ENCODE data around the gene SPAG7. TPM values are rescaled to one million over a fixed set of nuclear protein-coding genes. Genes with fewer than 3 reads are reported as not detected.

The SPAG7 gene
- total and polyA plus RNA-seq, 7 donors = 42.6 to 84.5 (median 73.9) TPM

DNA sequence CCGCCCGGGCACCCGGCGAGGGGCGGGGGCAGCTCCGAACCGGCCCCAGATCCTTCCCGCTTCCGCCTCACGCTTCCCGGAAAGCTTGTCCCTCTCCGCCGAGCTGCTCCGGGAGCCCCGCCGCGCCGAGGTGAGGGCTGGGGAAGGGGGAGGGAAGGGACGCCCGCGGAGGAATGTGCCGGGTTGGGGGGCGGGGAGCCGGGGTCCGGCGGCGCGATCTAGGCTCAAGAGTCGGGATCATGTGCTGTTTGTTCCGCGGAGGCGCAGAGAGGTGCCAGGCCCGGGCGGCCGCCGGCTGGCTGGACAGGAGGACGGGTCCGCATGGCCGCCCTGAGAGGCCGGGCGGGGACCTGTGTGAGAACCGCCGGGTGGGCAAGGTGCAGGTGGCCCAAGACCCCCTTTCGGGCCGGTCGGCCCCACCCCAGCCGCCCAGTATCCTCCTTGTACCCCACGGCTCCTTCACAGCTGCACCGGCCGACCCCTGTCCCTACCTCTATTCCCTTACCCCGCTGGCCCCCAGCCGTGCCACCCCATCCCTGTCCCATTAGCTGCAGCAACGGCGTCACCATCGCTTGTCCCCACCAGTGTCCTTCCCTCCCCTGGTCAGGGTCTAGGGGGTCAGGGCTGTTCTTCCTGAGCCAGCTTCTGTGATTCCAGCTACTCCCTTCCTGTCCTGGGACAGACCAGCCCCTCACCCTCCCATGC, 30.6 kb upstream of the SPAG7 start:
- Histone ChIP-seq H3K4me1 (peaks cover 0 to 34% (median 31%) of the 10 kb centered on the region in 4 donors), H3K27ac (peak overlapping the region; percentile 96 to 97 (median 96)), H3K27me3 (no peaks in the 10 kb centered on the region), H3K4me3 (peak overlapping the region; percentile 90 to 99 (median 98)), H3K36me3 (peaks cover 12 to 26% (median 23%) of the 10 kb centered on the region in 4 donors), H3K9me3 (no peaks in the 10 kb centered on the region)
- intact Hi-C loops (cut with DNase I) = loop anchor here (2.0 kb wide), 1 partner anchor 33 kb away; no protein-coding TSS in a partner anchor
- TF ChIP-seq POLR2A (IDR thresholded peaks at IDR 0.05) (no peak), POLR2AphosphoS5 (IDR thresholded peaks at IDR 0.05) (peak in 1 of 4 donors; percentile 2), EP300 (IDR thresholded peaks at IDR 0.05) (no peak)
- TF ChIP-seq, protein P1, sequence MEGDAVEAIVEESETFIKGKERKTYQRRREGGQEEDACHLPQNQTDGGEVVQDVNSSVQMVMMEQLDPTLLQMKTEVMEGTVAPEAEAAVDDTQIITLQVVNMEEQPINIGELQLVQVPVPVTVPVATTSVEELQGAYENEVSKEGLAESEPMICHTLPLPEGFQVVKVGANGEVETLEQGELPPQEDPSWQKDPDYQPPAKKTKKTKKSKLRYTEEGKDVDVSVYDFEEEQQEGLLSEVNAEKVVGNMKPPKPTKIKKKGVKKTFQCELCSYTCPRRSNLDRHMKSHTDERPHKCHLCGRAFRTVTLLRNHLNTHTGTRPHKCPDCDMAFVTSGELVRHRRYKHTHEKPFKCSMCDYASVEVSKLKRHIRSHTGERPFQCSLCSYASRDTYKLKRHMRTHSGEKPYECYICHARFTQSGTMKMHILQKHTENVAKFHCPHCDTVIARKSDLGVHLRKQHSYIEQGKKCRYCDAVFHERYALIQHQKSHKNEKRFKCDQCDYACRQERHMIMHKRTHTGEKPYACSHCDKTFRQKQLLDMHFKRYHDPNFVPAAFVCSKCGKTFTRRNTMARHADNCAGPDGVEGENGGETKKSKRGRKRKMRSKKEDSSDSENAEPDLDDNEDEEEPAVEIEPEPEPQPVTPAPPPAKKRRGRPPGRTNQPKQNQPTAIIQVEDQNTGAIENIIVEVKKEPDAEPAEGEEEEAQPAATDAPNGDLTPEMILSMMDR (IDR thresholded peaks at IDR 0.05) = no peak
- DNase-seq = peak; percentile 83
- 1 to 2% methylated on average over 55 of the region's 55 CpGs for WGBS, 2 donors

DNA sequence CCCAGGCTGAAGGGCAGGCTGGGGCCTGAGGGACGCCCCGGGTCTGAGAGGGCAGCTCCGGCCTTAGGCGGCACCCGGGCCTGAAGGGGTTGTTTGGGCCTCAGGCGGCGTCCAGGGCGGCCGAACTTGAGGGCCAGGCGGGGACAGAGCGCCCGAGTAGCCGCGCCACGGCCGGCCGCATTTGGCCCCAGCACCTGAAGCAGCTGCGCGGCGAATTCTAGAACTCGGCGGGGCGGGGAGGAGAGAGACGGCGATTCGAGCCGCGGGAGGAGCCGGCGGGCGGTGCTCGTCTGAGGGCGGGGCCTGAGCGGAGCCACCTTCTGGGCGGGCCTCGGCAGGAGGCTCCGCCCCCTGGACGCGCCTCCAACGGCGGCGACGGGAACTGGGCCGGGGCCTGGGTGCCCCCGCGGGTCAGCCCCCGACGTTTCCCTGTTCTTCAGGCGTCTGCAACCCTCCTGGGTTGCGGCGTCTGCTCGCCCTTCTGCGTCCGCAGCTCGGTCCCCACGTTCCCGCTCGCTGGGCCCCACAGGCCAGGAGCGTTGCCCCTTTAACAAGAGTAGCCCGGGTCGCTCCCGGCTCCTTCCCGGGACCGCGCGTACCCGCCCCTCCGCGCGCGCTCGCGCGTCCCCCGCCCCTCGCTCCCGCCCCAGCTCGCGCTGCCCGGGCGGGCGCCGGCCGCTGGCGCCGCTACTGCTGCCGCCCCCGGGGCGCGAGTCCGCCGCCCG, 29.8 kb upstream of the SPAG7 start, which contains the start of the genes INCA1 and KIF1C:
INCA1 (minus strand) TSS at position 221 of the 725 bp plus-strand sequence. CDS start 3,085 bp downstream, outside the sequence.
KIF1C (plus strand) TSS at position 649 of the 725 bp plus-strand sequence. CDS start 2,297 bp downstream, outside the sequence.
- intact Hi-C loops (cut with DNase I) = loop anchor here (2.0 kb wide), 1 partner anchor 33 kb away; no protein-coding TSS in a partner anchor
- H3K27ac ChIP-seq = peak within 1 kb of the TSS; percentile 96 to 97 (median 96)
- H3K4me3 ChIP-seq = peak within 1 kb of the TSS; percentile 90 to 99 (median 98)
- DNase-seq = peak; percentile 97
- H3K36me3 ChIP-seq = peaks cover 7 to 19% (median 16%) of the 10 kb centered on the region in 4 donors
- 1% methylated on average over 93 of the region's 93 CpGs for WGBS, 2 donors
- TF ChIP-seq EP300 (IDR thresholded peaks at IDR 0.05) = no peak
- peak; percentile 80 to 94 (median 90) for TF ChIP-seq POLR2AphosphoS5 (IDR thresholded peaks at IDR 0.05)
- peak; percentile 73 to 78 for TF ChIP-seq POLR2A (IDR thresholded peaks at IDR 0.05)
- TF ChIP-seq, protein P1 (IDR thresholded peaks at IDR 0.05) = peak in 2 of 4 experiments; percentile 24 to 34
- H3K9me3 ChIP-seq = no peaks in the 10 kb centered on the region
- peaks cover 0 to 34% (median 31%) of the 10 kb centered on the region in 4 donors for H3K4me1 ChIP-seq
- no peaks in the 10 kb centered on the region for H3K27me3 ChIP-seq

DNA sequence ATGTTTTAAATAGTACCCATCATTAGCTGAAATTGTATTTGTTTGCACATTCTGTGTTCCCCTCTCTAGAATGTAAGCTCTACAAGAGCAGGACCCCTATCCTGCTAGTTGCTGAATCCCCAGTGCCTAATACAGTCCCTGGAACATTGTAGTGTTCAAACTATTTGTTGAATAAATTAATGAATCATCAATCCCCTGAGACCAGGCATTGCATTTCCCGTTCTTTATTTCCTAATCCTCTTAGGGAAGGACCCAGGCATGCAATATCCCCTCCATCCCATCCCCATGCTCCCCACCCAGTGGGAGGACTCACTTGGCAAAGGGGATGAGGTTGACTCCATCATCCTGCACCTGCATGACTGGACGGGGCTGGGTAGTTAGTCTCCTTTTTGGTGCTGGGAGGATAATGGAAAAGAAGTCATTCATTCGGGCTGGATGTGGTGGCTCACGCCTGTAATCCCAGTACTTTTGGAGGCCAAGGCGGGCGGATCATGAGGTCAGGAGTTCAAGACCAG, 26.5 kb upstream of the SPAG7 start:
- no peak for DNase-seq
- TF ChIP-seq POLR2AphosphoS5 (IDR thresholded peaks at IDR 0.05) = no peak
- TF ChIP-seq, protein P1 (IDR thresholded peaks at IDR 0.05) = no peak
- no peak for TF ChIP-seq EP300 (IDR thresholded peaks at IDR 0.05)
- intact Hi-C loops (cut with DNase I) = no loop called here
- H3K9me3 ChIP-seq = no peaks in the 10 kb centered on the region
- no peaks in the 10 kb centered on the region for H3K27me3 ChIP-seq
- peaks cover 0 to 17% (median 15%) of the 10 kb centered on the region in 4 donors for H3K4me1 ChIP-seq
- no peaks in the 10 kb centered on the region for H3K36me3 ChIP-seq
- no peak overlapping the region for H3K4me3 ChIP-seq
- H3K27ac ChIP-seq = no peak overlapping the region
- 81 to 89% methylated on average over 6 of the region's 6 CpGs for WGBS, 2 donors

DNA sequence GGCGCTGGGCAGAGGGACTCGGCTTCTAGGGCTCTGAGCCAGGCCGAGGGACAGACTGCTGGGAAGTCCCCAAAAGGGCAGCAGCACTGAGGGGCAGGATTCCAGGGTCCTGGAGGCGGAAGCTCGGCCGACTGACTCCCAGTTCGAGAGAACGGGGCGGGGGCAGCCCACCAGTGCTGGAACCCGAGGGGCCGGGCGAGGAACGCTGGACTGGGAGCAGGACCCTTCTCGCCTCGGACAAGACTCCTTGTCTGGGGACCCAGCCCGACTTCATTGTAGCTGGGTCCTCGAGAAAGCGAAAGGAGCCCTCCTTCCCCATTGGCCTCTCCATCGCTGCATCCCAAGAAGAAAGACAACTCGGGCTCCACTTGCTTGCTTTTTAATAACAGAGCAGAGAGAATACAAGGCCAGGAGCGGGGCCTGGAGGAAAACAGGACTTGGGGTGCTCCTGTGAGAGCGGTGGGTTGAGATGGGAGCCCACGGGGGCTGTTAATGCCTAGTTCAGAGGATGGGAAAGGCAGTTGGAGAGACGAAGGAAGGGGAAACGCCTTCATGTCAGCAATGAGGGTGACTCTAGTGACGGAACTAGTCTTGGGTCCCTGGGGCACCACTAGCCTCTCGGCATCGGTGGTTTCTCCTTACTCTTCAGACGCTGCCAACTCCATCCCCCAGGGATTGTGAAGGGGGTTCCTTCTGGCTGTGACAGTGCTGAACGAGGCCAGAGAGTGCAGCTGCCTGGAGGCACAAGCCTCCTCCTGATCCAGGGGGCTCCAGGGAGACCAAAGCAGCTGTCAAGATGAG, 20.4 kb upstream of the SPAG7 start:
- Histone ChIP-seq H3K4me3 (peak overlapping the region; percentile 68 to 97 (median 80)), H3K27me3 (no peaks in the 10 kb centered on the region), H3K27ac (peak overlapping the region; percentile 93 to 97 (median 95)), H3K4me1 (peaks cover 0 to 31% (median 25%) of the 10 kb centered on the region in 4 donors), H3K9me3 (no peaks in the 10 kb centered on the region), H3K36me3 (peaks cover under 1 to 13% (median 7%) of the 10 kb centered on the region in 4 donors)
- 3 to 13% methylated on average over 30 of the region's 30 CpGs for WGBS, 2 donors
- TF ChIP-seq, protein P1 (IDR thresholded peaks at IDR 0.05) = no peak
- peak in 1 of 2 donors; percentile 22 for TF ChIP-seq POLR2A (IDR thresholded peaks at IDR 0.05)
- no peak for DNase-seq
- intact Hi-C loops (cut with DNase I) = loop anchor here (1.0 to 5.0 kb wide), 4 partner anchors 19 to 201 kb away; partner anchors contain the start of genes GLTPD2 and VMO1
